ENCODE results near the gene RAMP3.
"Not testable (repeated sequence)": the region's sequence is repeated elsewhere in the genome, so short reads cannot be mapped to it uniquely, and the experiment has no call there.

Gene RAMP3

DNA sequence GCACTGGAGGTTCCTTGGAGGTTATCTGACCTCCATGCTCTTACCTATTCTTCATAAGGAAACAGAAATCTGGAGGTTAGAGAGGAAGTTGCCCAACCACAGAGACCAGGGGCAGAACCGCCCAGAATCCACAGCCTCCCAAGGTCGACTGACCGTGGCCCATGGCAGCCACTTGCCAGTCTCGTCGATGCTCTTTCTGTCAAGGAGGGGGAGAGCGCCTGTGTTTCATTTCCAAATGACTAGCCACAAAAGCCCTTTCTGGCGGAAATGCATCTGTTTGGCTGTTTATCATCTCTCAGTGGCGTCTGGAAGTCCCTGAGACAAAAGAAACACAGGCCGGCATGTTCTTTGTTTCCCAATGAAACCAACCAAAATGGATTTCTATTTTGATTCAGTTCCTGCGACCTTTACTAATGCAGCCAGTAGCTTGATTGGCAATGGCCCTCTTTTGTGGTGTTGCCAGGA is 2.9 kb downstream of the RAMP3 start:
- TF ChIP-seq, protein P1, sequence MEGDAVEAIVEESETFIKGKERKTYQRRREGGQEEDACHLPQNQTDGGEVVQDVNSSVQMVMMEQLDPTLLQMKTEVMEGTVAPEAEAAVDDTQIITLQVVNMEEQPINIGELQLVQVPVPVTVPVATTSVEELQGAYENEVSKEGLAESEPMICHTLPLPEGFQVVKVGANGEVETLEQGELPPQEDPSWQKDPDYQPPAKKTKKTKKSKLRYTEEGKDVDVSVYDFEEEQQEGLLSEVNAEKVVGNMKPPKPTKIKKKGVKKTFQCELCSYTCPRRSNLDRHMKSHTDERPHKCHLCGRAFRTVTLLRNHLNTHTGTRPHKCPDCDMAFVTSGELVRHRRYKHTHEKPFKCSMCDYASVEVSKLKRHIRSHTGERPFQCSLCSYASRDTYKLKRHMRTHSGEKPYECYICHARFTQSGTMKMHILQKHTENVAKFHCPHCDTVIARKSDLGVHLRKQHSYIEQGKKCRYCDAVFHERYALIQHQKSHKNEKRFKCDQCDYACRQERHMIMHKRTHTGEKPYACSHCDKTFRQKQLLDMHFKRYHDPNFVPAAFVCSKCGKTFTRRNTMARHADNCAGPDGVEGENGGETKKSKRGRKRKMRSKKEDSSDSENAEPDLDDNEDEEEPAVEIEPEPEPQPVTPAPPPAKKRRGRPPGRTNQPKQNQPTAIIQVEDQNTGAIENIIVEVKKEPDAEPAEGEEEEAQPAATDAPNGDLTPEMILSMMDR (IDR thresholded peaks at IDR 0.05; ENCODE audit: low read depth, low read length, missing control alignments) = no peak
- no peak overlapping the region for H3K4me3 ChIP-seq (ENCODE audit: low read depth, low read length)
- no peak for DNase-seq (ENCODE audit: low read depth)
- in situ Hi-C loops (cut with HindIII; ENCODE audit: low sequenced_read_pairs) = no loop called here

DNA sequence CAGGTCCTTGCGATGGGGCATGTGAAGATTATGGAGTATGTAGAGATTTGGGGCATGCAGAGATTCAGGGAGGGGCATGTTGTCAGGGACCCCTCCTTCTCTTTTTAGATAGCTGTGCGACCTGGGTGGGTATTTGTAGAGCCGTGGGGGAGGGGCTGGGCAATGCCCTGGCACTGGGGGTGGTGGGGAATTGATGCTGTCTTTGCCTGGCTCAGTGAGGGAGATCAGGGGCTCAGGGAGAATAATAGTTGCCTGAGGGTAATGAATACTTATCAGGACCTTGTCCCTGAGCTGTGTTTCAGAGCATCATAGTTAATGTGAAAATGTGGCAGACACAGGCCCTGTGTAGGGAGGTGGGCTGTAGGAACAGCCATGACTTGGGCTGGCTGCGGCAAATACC is 3.5 kb downstream of the RAMP3 start:
- in situ Hi-C loops (cut with HindIII; ENCODE audit: low sequenced_read_pairs) = no loop called here
- no peak overlapping the region for H3K4me3 ChIP-seq (ENCODE audit: low read depth, low read length)
- no peak for DNase-seq (ENCODE audit: low read depth)
- TF ChIP-seq, protein P1 (IDR thresholded peaks at IDR 0.05; ENCODE audit: low read depth, low read length, missing control alignments) = no peak

DNA sequence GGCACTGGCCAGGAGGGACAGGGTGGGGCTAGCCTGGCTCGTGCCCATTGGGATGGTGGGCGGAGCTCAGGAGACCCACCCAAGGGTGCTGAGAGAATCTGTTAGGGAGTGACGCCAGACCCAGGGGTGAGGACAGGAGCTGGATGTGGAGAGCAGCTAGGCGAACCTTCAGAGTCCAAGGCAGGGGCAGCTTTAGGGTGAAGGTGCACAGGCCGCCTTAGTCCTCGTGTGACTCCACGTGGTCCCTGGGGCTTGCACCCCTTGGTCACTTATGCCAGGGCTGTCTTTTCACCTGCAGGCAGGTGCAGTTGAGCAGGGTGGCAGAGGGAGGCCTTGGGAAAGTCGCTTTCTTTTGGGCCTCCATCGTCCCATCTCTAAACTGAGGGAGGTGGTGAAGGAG is 4.3 kb downstream of the RAMP3 start:
- TF ChIP-seq, protein P1 (IDR thresholded peaks at IDR 0.05; ENCODE audit: low read depth, low read length, missing control alignments) = no peak
- in situ Hi-C loops (cut with HindIII; ENCODE audit: low sequenced_read_pairs) = no loop called here
- DNase-seq (ENCODE audit: low read depth) = no peak
- H3K4me3 ChIP-seq (ENCODE audit: low read depth, low read length) = no peak overlapping the region

DNA sequence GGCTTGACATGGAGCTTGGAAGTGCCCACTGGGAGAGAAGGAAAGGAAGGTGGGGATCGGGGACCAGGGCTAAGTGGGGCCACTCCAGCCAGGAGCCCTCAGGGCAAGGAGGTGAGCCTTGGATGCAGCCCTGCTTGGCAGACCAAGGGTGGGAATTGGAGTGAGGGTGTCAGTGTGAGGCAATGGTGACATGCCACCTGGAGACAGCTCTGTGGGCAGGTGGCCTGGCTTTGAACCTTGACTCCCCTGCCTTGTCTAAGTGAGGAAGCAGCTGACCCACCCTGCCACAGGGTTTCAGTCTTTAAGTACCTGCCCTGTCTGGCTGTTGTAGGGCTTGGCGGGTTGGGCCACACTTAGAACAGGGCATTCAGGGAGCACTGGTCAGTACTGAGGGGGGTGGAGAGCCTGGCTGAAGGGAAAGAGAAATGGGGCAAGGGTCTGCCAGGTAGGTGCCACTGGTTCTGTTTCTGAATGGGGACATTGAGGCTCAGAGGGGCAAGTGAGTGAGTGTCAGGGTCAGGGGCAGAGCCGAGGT is 4.8 kb downstream of the RAMP3 start:
- in situ Hi-C loops (cut with HindIII; ENCODE audit: low sequenced_read_pairs) = no loop called here
- TF ChIP-seq, protein P1 (IDR thresholded peaks at IDR 0.05; ENCODE audit: low read depth, low read length, missing control alignments) = no peak
- no peak overlapping the region for H3K4me3 ChIP-seq (ENCODE audit: low read depth, low read length)
- DNase-seq (ENCODE audit: low read depth) = no peak

DNA sequence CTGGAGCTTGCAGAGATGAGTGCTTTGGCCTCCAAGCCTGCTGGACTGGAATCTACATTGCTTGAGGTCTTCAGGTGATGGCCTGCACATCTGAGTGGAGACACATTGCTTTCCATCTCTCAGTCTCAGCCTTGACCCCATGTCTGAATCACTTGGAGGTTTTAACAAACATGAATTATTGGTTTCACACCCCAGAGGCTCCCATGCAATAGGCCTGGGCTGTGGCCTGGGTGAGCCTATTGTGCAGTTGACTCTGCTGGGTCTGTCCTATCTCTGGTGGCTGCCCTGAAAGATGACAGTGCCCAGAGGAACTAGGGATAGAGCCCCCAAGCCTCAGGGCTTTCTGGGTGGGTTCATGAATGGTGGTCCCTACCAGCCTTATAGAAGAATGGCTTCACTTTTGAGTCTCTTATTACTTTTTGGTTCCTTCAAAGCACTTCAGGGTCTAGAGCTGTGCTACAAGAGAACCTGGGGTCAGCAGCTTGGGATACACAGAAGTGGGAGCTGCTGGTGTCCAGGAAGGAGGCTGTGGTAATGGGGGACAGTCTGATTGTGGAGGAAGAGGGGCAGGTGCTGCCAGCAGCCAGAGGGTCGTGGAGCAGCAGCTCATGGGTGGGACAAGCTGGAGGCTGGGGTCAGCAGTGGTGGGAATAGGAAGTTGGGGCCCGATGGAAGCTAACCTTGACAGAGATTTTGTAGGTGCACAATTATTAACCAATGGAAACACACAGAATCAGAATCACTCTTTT is 5.5 kb downstream of the RAMP3 start:
- TF ChIP-seq, protein P1 (IDR thresholded peaks at IDR 0.05; ENCODE audit: low read depth, low read length, missing control alignments) = no peak
- no peak overlapping the region for H3K4me3 ChIP-seq (ENCODE audit: low read depth, low read length)
- in situ Hi-C loops (cut with HindIII; ENCODE audit: low sequenced_read_pairs) = no loop called here
- no peak for DNase-seq (ENCODE audit: low read depth)

DNA sequence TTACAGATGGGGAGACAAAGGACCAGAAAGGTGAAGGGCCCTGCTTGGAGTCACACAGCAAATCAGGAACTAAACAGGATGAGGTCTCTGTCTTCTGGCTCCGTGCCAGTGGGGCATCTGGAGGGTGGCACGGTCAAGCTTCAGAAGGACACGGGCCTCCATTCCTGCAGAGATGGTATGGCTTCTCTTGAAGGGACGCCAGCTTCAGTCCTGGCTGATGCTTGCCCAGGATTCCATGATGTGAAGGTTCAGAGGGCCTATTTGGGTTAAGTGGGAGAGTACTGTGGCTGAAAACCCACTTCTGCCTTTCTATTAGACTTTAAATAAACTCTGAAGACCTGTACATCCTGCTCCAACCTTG is 6.1 kb downstream of the RAMP3 start:
- H3K4me3 ChIP-seq (ENCODE audit: low read depth, low read length) = no peak overlapping the region
- no peak for DNase-seq (ENCODE audit: low read depth)
- TF ChIP-seq, protein P1 (IDR thresholded peaks at IDR 0.05; ENCODE audit: low read depth, low read length, missing control alignments) = no peak
- in situ Hi-C loops (cut with HindIII; ENCODE audit: low sequenced_read_pairs) = no loop called here

DNA sequence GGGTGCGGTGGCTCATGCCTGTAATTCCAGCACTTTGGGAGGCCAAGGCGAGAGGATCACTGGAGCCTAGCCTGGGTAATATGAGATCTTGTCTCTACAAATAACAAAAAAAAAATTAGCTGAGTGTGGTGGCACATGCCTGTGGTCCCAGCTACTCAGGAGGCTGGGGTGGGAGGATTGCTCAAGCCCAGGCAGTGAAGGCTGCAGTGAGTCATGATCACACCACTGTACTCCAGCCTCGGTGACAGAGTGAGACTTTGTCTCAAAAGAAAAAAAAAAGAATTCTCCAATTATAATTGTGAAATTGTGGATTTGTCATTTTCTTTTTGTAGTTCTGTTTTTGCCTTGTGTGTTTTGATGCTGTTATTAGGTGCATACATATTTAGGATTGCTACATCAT is 6.7 kb downstream of the RAMP3 start:
- DNase-seq (ENCODE audit: low read depth); H3K4me3 ChIP-seq (ENCODE audit: low read depth, low read length); in situ Hi-C loops (cut with HindIII; ENCODE audit: low sequenced_read_pairs): not testable (repeated sequence)

Data from astrocyte of the cerebellum (primary cell).